Loucy (cell line): ENCODE measurements around the gene SERPINA9.

Experiments
- H2AFZ ChIP-seq: fragments of 200-600 bp; sonication (generic); 2 replicates; pipeline ENCODE4 v1.6.0; 2016; ENCODE audit warnings: antibody characterized with exemption, mild to moderate bottlenecking, low read length, moderate library complexity
- H3F3A ChIP-seq: fragments of 200-600 bp; 2 replicates; pipeline ENCODE4 v1.6.0; 2016; ENCODE audit warnings: antibody characterized with exemption, low read depth, mild to moderate bottlenecking
- H3K27me3 ChIP-seq: fragments of 200-600 bp; sonication (generic); 2 replicates; pipeline ENCODE4 v1.6.1; 2014; ENCODE audit warnings: low read length, mild to moderate bottlenecking; ENCODE audit not compliant: insufficient read depth, poor library complexity, severe bottlenecking
- H3K36me3 ChIP-seq: fragments of 200-600 bp; sonication (generic); 2 replicates; pipeline ENCODE4 v1.6.1; 2016; ENCODE audit warnings: low read length; ENCODE audit not compliant: insufficient read depth
- H3K4me1 ChIP-seq: fragments of 200-600 bp; sonication (generic); 2 replicates; pipeline ENCODE4 v1.5.1; 2014; ENCODE audit warnings: low read length, mild to moderate bottlenecking; ENCODE audit not compliant: insufficient read depth, poor library complexity, severe bottlenecking
- H3K4me2 ChIP-seq: fragments of 200-600 bp; sonication (generic); 2 replicates; pipeline ENCODE4 v1.6.0; 2014; ENCODE audit warnings: antibody characterized with exemption, low read length, low read depth, mild to moderate bottlenecking; ENCODE audit not compliant: poor library complexity, severe bottlenecking
- H3K4me3 ChIP-seq: fragments of 200-600 bp; sonication (generic); 2 replicates; pipeline ENCODE4 v1.5.1; 2014; ENCODE audit warnings: low read length, mild to moderate bottlenecking, mixed read lengths; ENCODE audit not compliant: poor library complexity, severe bottlenecking
- H3K79me2 ChIP-seq: fragments of 200-600 bp; sonication (generic); 2 replicates; pipeline ENCODE4 v1.6.1; 2014; ENCODE audit warnings: low read length; ENCODE audit not compliant: insufficient read depth
- H3K9ac ChIP-seq: fragments of 200-600 bp; sonication (generic); 2 replicates; pipeline ENCODE4 v1.6.0; 2014; ENCODE audit warnings: mild to moderate bottlenecking, low read depth, low read length, moderate library complexity; ENCODE audit not compliant: poor library complexity, severe bottlenecking
- H3K9me2 ChIP-seq: fragments of 200-600 bp; sonication (generic); replicated peaks from 2 replicates; pipeline ENCODE4 v1.6.1; 2016; ENCODE audit warnings: low read depth, low read length, mixed read lengths
- H3K9me3 ChIP-seq: fragments of 200-600 bp; sonication (generic); 2 replicates; pipeline ENCODE4 v1.6.1; 2014; ENCODE audit warnings: mild to moderate bottlenecking, antibody characterized with exemption, low read length, low read depth; ENCODE audit not compliant: insufficient read depth
- H4K20me1 ChIP-seq: fragments of 200-600 bp; sonication (generic); 2 replicates; pipeline ENCODE4 v1.6.0; 2014; ENCODE audit warnings: antibody characterized with exemption, low read length, mild to moderate bottlenecking; ENCODE audit not compliant: insufficient read depth, poor library complexity, severe bottlenecking
- EZH2phosphoT487 ChIP-seq: fragments of 200-600 bp; IDR thresholded peaks from 2 replicates; pipeline ENCODE4 v1.6.1; 2018; ENCODE audit warnings: antibody characterized with exemption, mild to moderate bottlenecking, moderate library complexity, borderline replicate concordance
- TF ChIP-seq, protein P1 (sequence below): fragments of 200-600 bp; sonication (generic); conservative IDR thresholded peaks from 2 replicates; pipeline ENCODE4 v1.5.1; 2014; ENCODE audit warnings: mild to moderate bottlenecking, antibody characterized with exemption, low read length

The SERPINA9 gene

DNA sequence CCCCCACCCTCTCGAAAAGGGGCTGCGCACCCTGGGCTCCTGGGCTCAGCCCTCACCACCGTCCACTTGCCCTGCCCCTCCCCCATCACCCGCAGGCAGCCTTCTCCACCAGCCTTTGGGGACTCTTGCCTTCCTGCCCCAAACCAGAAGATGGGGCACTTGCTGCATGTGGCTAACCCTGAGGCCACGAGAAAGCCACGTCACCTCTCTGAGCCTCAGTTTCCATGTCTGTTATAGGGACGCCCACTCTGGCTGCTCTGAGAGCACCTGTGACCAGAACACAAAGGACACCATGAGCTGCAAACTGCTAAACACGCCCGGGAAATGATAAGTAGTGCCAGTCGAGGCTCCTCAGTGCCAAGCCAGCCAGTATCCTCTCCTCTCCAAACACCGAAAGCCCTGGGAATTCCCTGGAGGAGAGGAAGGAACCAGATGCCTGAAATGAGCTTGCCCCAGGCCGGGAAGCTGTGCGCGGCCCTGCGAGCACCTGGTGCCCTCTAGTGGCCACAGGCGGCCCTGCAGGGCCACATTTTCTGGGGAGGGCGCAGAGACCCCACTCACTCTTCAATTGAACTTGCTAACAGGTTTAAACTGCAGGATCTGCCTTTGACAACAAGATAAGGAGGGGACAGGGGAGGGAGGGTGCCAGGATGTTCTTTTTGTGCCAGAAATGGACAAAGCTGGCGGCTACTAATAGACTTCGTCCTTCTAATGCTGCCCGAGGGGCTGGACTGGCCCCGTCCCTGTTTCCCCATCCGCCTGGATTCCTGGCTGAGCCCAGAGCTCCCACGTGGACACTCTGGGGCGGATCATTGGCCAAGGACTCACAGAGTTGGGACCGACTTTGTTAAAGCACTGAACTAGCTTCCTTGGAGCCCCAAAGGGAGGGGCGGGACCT is 10.2 kb upstream of the SERPINA9 start:
- Histone ChIP-seq H3K36me3 (no peaks in the 10 kb centered on the region), H3K9me3 (no peaks in the 10 kb centered on the region), H3K9me2 (no peaks in the 10 kb centered on the region), H3F3A (no peaks in the 10 kb centered on the region), H2AFZ (no peak overlapping the region), H3K27me3 (no peaks in the 10 kb centered on the region), H3K9ac (no peak overlapping the region), H3K4me1 (no peaks in the 10 kb centered on the region), H4K20me1 (no peaks in the 10 kb centered on the region), H3K4me2 (no peak overlapping the region), H3K79me2 (no peaks in the 10 kb centered on the region), H3K4me3 (no peak overlapping the region)
- no peak for TF ChIP-seq EZH2phosphoT487
- TF ChIP-seq, protein P1, sequence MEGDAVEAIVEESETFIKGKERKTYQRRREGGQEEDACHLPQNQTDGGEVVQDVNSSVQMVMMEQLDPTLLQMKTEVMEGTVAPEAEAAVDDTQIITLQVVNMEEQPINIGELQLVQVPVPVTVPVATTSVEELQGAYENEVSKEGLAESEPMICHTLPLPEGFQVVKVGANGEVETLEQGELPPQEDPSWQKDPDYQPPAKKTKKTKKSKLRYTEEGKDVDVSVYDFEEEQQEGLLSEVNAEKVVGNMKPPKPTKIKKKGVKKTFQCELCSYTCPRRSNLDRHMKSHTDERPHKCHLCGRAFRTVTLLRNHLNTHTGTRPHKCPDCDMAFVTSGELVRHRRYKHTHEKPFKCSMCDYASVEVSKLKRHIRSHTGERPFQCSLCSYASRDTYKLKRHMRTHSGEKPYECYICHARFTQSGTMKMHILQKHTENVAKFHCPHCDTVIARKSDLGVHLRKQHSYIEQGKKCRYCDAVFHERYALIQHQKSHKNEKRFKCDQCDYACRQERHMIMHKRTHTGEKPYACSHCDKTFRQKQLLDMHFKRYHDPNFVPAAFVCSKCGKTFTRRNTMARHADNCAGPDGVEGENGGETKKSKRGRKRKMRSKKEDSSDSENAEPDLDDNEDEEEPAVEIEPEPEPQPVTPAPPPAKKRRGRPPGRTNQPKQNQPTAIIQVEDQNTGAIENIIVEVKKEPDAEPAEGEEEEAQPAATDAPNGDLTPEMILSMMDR, result peak; percentile 97

DNA sequence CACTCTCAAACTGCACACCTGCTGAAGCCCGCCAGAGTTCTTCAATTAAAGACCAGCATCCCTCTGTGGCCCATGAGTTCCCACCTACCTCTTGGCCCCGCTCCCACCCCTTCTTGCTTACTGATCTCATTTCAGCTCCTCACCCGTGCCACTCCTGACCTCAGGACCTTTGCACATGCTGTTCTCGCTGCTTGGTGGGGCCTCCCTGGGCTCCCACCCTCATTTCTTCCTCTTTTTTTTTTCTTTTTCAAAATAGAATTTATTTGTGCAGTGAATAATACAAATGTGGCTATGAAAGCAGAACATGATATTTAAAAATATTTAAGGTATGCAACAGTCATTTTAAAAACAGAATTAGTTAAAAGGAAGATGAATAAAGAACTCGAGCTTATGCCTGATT is 8.5 kb upstream of the SERPINA9 start:
- no peaks in the 10 kb centered on the region for H4K20me1 ChIP-seq
- H3K4me1 ChIP-seq, result no peaks in the 10 kb centered on the region
- H3K27me3 ChIP-seq, result no peaks in the 10 kb centered on the region
- no peaks in the 10 kb centered on the region for H3K9me2 ChIP-seq
- no peak overlapping the region for H3K9ac ChIP-seq
- TF ChIP-seq, protein P1, result no peak
- no peak for TF ChIP-seq EZH2phosphoT487
- H3K4me2 ChIP-seq, result no peak overlapping the region
- H3K4me3 ChIP-seq, result no peak overlapping the region
- no peaks in the 10 kb centered on the region for H3K9me3 ChIP-seq
- H3F3A ChIP-seq, result no peaks in the 10 kb centered on the region
- H2AFZ ChIP-seq, result no peak overlapping the region
- H3K36me3 ChIP-seq, result no peaks in the 10 kb centered on the region
- no peaks in the 10 kb centered on the region for H3K79me2 ChIP-seq

DNA sequence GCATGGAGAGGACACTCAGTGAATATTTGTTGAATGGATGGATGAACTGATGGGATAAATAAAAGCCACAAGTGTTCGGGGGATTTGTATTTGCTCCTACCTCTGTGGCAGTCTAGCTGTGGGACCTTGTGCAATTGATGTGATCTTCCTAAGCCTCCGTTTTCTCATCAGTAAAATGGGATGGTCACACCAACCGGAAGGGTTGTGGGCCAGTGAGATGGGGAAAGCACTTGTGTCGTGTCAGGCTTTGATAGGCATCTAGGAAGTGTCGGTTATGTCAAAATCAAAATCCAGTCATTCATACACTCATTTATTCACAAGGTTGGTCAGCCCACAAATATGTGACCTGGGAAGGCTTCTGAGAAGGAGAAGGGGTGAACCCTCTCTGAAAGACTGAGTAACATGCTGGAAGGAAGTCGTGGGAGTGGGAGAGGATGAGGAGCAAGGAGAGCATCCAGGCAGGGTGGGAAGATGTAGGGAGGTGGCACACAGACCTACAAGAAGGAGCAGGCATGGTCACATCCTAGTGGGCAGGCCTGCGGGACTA is 7.8 kb upstream of the SERPINA9 start:
- no peak overlapping the region for H3K4me3 ChIP-seq
- no peak overlapping the region for H3K9ac ChIP-seq
- H3K4me1 ChIP-seq, result no peaks in the 10 kb centered on the region
- H4K20me1 ChIP-seq, result no peaks in the 10 kb centered on the region
- no peaks in the 10 kb centered on the region for H3K9me2 ChIP-seq
- no peak overlapping the region for H3K4me2 ChIP-seq
- H3K36me3 ChIP-seq, result no peaks in the 10 kb centered on the region
- H3K9me3 ChIP-seq, result no peaks in the 10 kb centered on the region
- H3K79me2 ChIP-seq, result no peaks in the 10 kb centered on the region
- no peaks in the 10 kb centered on the region for H3K27me3 ChIP-seq
- no peaks in the 10 kb centered on the region for H3F3A ChIP-seq
- H2AFZ ChIP-seq, result no peak overlapping the region
- no peak for TF ChIP-seq EZH2phosphoT487
- TF ChIP-seq, protein P1, result no peak
